HepG2 (cell line): ENCODE measurements around the gene CABLES1. TPM values are rescaled to one million over a fixed set of nuclear protein-coding genes. Genes with fewer than 3 reads are reported as not detected.

ENCODE experiments used
- KIAA2018 ChIP-seq: sonication (generic); formaldehyde crosslinking; IDR thresholded peaks from 2 replicates; pipeline ENCODE4 v1.5.0; 2020; ENCODE audit warnings: mild to moderate bottlenecking, missing genetic modification reagents, borderline replicate concordance
- KLF15 ChIP-seq: sonication (generic); formaldehyde crosslinking; IDR thresholded peaks from 2 replicates; pipeline ENCODE4 v1.8.1; 2023; ENCODE audit warnings: borderline replicate concordance, mild to moderate bottlenecking, inconsistent platforms, missing genetic modification reagents, mixed read lengths
- ZNF136 ChIP-seq: sonication (generic); formaldehyde crosslinking; IDR thresholded peaks from 2 replicates; pipeline ENCODE4 v1.8.1; 2022; ENCODE audit warnings: low read depth, mild to moderate bottlenecking, moderate library complexity, missing genetic modification reagents
- ZXDC ChIP-seq: sonication (generic); formaldehyde crosslinking; IDR thresholded peaks from 2 replicates; pipeline ENCODE4 v1.5.0; 2020; ENCODE audit warnings: mild to moderate bottlenecking, missing genetic modification reagents
- polyA plus RNA-seq, 8 experiments: library from polyadenylated mRNA; depleted of rRNA in 3 of 8; stranded (reverse) in 7 of 8; unstranded in 1 of 8; fragments of >200 nt; fragmentation: Illumina TruSeq in 4 of 8; extraction: Trizol in 4 of 8; gene quantifications; 2 replicates each; pipeline versions ENCODE4 v1.2.1 to v1.2.3, GENCODE V29; 2011 to 2016; ENCODE audit warnings: low read depth in 4 of 8, missing spikeins in 1 of 8, mixed read lengths in 1 of 8; ENCODE audit not compliant: insufficient read depth in 1 of 8
- total RNA-seq, 5 experiments: library from RNA; depleted of rRNA; stranded (reverse); fragments of >200 nt; fragmentation: Illumina TruSeq; extraction: Trizol; gene quantifications; 2 replicates each; pipeline ENCODE4 v1.2.3, GENCODE V29; 2016; ENCODE audit warnings: low read depth in 1 of 5

CABLES1 gene
- total and polyA plus RNA-seq, 2 of the 13 experiments (the other 11 are each of a cell fraction or from before 2014, with no cell fraction given): 14.7 to 25.8 TPM

- TF ChIP-seq KIAA2018 (CRISPR knock-in tag) (no peak), ZNF136 (CRISPR knock-in tag) (no peak), KLF15 (CRISPR knock-in tag) (no peak), ZXDC (CRISPR knock-in tag) (no peak)
Observed at GRCh38 chr18:23176701-23177432, 41.6 kb downstream of the CABLES1 start (continued).
